Choroid plexus epithelial cell (primary cell): ENCODE results near the gene PDE6C.

Source experiments
- DNase-seq: peaks from one replicate; pipeline ENCODE4 v3.0.0-alpha.2; 2010; ENCODE audit warnings: low read depth
- H3K4me3 ChIP-seq: 2 replicates; pipeline ENCODE4 v1.5.1; 2011; ENCODE audit warnings: low read depth, mild to moderate bottlenecking, control low read depth, low read length, moderate library complexity
- CTCF ChIP-seq: conservative IDR thresholded peaks from 2 replicates; pipeline ENCODE4 v1.5.1; 2011; ENCODE audit warnings: low read depth, mild to moderate bottlenecking, control low read depth, inconsistent platforms, low read length, moderate library complexity

PDE6C gene

GRCh38 chr10:93657757-93658156 lies 45.4 kb downstream of the PDE6C start:
- no peak for DNase-seq
- TF ChIP-seq CTCF: no peak
- no peak overlapping the region for H3K4me3 ChIP-seq

GRCh38 chr10:93666030-93666429 lies 53.7 kb downstream of the PDE6C start:
- DNase-seq: no peak
- no peak overlapping the region for H3K4me3 ChIP-seq
- no peak for TF ChIP-seq CTCF

GRCh38 chr10:93667795-93668194 lies 55.5 kb downstream of the PDE6C start:
- H3K4me3 ChIP-seq: no peak overlapping the region
- no peak for DNase-seq
- TF ChIP-seq CTCF: no peak

GRCh38 chr10:93670372-93670771 lies 58.0 kb downstream of the PDE6C start:
- no peak for DNase-seq

GRCh38 chr10:93671042-93671441 lies 58.7 kb downstream of the PDE6C start:
- no peak for DNase-seq
- no peak overlapping the region for H3K4me3 ChIP-seq
- TF ChIP-seq CTCF: no peak

More at GRCh38 chr10:93670372-93670771, 58.0 kb downstream of the PDE6C start:
- no peak for TF ChIP-seq CTCF
- no peak overlapping the region for H3K4me3 ChIP-seq

GRCh38 chr10:93672022-93672678 lies 59.8 kb downstream of the PDE6C start:
- DNase-seq: no peak
- H3K4me3 ChIP-seq: no peak overlapping the region
- no peak for TF ChIP-seq CTCF

GRCh38 chr10:93672890-93673289 lies 60.6 kb downstream of the PDE6C start:
- no peak for DNase-seq
- no peak overlapping the region for H3K4me3 ChIP-seq
- no peak for TF ChIP-seq CTCF
